ENCODE data around the gene PRKCH.

DNA sequence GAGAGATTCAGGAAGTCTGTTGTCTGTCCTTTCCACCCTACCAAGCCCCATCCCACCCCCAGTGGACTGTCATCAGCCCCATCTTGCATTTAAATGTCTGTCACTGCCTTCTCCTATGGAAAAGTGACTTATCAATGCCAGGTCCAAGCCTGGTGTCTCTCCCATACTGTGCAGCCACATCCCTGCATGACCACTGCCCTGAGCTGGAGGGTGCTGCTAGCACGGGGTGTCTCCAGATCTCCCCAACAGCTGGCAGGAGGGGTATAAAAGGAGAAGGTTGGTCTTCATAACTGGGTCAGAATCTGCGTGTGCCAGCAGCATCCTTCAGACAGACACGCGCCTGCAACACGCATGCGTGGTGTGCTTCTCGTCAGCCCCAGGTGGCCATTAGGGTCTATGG lies 219.6 kb downstream of the PRKCH start:
- TF ChIP-seq, protein P1, sequence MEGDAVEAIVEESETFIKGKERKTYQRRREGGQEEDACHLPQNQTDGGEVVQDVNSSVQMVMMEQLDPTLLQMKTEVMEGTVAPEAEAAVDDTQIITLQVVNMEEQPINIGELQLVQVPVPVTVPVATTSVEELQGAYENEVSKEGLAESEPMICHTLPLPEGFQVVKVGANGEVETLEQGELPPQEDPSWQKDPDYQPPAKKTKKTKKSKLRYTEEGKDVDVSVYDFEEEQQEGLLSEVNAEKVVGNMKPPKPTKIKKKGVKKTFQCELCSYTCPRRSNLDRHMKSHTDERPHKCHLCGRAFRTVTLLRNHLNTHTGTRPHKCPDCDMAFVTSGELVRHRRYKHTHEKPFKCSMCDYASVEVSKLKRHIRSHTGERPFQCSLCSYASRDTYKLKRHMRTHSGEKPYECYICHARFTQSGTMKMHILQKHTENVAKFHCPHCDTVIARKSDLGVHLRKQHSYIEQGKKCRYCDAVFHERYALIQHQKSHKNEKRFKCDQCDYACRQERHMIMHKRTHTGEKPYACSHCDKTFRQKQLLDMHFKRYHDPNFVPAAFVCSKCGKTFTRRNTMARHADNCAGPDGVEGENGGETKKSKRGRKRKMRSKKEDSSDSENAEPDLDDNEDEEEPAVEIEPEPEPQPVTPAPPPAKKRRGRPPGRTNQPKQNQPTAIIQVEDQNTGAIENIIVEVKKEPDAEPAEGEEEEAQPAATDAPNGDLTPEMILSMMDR (IDR thresholded peaks at IDR 0.05; ENCODE audit: poor library complexity), result no peak
- TF ChIP-seq EZH2 (IDR thresholded peaks at IDR 0.05; ENCODE audit: borderline replicate concordance) (no peak), EZH2phosphoT487 (IDR thresholded peaks at IDR 0.05; ENCODE audit: low read depth, severe bottlenecking, unreplicated experiment) (no peak)

All from hepatocyte (in vitro differentiated cells).